SIG-M5 (cell line): ENCODE data around the gene ARHGAP9.

Source experiments
- DNase-seq: peaks from one replicate; lab custom pipeline; 2025; lab: John Stamatoyannopoulos, UW

Gene ARHGAP9

DNA sequence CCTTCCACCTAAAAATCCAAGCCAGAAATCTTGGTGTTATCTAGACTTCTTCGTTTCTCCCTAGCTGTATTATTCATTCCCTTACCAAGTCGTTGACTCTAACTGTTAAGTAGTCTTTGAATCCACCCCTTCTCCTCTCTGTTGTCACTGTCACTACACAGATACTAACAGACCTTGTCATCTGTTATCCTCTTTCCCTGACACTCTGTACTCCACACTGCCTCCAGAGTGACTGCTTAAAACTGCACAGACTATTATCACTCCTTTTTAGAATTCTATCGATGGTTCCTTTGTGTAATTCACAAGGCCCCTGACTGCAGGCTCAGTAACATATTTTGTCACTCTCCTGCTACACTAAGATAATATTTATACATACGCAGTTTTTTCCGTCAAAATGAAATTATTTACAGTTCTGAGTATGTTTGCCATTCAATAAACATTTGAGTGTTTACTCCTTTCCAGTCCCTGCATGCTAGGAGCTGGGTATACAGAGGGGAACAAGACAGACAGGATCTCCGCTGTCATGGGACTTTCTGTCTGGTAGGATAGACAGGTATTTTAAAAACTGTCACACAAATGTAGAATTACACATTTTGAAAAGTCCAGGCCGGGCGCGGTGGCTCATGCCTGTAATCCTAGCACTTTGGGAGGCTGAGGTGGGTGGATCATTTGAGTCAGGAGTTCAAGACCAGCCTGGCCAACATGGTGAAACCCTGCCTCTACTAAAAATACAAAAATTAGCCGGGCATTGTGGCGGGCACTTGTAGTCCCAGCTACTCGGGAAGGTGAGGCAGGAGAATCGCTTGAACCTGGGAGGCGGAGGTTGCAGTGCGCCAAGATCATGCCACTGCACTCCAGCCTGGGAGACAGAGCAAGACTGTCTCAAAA, 12.0 kb upstream of the ARHGAP9 start:
- DNase-seq = no peak

DNA sequence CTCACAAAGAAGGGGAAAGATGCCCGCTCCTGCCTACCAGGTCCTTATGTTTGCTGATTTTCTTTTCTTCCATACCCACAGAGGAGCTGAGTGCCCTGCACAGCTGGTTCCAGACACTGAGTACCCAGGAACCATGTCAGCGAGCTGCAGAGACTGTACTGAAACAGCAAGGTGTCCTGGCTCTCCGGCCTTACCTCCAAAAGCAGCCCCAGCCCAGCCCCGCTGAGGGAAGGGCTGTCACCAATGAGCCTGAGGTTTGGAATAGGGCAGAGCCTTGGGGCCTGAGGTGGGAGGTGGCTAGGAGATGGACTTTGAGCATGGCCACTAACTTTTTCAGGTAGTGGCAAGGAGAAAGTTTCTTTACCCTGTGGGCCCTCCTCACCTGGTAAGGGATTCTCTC, 10.5 kb upstream of the ARHGAP9 start:
- DNase-seq = no peak

DNA sequence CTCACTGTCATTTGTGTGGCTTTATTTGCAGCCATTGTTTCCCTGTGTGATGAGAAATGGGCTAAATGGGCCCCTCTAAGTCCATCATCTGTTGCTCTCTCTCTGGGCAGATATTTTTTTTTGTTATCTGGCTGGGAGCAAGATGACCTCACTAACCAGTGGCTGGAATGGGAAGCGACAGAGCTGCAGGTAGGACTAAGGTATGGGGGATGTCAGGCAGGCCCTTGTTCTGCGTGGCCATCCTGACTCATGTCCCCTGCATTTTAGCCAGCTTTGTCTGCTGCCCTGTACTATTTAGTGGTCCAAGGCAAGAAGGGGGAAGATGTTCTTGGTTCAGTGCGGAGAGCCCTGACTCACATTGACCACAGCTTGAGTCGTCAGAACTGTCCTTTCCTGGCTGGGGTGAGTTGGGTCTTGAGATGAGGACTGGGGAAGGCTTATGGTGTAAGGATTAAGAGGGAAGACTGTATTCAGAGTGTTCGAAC, 9.5 kb upstream of the ARHGAP9 start:
- DNase-seq = no peak

DNA sequence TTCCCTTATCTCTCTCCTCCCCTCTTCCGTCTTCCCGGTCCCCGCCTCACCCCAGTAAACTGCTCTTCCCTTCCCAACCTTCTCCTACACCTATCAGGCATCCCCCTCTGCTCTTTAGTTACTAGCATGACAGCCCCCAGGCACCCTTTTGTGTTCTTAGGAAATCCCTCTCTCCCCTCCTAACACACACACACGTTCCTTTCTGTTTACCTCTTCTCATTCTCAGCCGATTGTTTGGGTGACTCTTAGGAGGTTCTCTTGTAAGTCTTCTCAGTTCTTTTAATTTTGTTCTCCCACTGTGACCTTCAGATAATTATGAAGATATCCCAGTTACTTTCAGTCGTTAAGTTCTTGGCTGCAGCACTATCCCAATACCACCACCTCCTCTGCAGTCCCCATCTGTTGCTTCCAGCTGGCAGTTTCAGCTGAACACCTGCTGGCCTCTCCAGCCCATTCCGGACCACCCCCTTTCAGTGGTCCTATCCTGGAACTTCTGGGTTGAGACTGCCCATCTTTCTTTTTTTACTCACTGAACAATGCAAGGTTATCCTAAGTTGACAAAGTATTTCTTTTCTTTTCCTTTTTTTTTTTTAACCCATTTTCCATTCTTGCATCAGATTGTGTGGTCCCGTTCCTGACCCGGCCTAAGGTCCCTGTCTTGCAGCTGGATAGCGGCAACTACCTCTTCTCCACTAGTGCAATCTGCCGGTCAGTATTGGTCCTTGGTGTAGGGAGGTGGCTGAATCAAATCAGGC, 8.9 kb upstream of the ARHGAP9 start:
- no peak for DNase-seq

DNA sequence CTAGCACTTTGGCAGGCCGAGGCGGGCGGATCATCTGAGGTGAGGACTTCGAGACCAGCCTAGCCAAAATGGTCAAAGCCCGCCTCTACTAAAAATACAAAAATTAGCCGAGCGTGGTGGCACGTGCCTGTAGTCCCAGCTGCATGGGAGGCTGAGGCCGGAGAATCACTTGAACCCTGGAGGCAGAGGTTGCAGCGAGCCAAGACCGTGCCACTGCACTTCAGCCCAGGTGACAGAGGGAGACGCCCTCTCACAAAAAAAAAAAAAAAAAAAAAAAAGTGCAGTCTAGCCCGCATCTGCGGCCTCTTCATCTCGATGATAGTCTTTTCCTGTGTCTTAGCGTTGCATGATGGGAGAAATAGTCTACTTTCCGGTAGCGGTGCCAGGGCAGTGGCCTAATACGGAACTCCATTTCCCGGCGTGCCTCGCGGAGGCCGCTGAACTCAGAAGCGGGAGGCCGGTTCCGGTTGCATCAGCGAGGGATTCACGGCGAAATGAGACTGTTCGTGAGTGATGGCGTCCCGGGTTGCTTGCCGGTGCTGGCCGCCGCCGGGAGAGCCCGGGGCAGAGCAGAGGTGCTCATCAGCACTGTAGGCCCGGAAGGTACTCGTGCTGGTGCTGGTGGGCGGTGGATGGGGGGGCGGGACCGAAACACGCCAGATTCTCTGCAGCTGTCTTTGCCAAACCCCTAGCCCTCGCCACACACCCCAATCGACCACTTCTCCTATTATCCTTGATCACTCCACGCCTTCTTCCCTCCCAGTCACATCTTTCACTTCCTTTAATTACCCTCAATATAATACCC, 8.1 kb upstream of the ARHGAP9 start, which contains the start of gene MARS1:
TSS of gene MARS1 (plus strand) at position 472 of the 805 bp plus-strand sequence. CDS start at position 495, 23 bp downstream.
- DNase-seq = peak; percentile 94

DNA sequence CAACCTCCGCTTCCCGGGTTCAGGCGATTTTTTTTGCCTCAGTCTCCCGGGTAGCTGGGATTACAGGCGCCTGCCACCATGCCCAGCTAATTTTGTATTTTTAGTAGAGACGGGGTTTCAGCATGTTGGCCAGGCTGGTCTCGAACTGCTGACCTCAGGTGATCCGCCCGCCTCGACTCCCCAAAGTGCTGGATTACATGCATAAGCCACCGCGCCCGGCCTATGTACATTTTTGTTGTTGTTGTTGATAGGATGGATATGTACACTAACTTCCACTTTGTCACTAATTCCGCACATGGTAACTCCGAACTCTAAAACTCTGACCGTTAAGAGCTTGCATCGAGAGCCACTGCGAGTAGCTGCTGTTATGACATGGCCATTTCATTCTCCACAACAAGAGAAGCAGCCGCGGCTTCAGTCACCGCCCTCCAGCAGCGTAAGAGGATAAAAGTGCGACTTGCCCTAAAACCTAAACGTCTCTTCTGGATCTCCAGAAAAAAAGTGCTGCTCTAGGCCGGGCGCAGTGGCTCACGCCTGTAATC, 7.5 kb upstream of the ARHGAP9 start:
- DNase-seq = no peak

DNA sequence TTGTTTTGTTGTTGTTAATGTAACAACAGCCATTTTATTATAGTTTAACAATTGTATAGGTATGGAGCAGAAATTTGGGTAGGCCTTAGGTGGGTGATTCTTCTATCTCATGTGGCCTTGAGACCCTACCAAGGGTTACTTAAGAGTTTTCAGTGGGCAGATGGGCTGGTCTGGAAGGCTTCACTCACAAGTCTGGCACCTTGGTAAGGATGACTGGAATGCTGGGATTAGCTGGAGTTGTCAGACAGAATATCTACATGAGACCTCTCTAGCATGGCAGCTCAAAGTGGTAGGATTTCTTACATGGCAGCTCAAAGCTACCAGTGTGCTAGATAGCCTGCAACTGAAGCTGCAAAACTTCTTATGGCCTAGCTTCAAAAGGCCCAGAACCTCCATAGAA, 6.0 kb upstream of the ARHGAP9 start:
- no peak for DNase-seq

DNA sequence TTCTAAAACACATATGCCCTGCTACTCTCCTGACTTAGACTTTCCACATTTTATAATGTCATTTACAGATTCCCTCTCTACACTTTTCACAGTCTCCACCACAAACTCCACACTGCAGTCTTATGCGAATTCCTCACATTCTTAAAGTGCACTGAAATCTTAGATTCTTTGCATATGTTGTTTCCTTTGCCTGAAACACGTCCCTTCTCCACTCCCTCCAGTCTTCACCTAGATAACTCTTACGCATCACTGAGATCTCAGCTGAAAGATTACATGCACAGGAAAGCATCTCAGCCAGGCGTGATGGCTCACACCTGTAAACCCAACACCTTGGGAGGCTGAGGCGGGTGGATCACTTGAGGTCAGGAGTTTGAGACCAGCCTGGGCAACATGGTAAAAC, 3.8 kb upstream of the ARHGAP9 start:
- DNase-seq = no peak

DNA sequence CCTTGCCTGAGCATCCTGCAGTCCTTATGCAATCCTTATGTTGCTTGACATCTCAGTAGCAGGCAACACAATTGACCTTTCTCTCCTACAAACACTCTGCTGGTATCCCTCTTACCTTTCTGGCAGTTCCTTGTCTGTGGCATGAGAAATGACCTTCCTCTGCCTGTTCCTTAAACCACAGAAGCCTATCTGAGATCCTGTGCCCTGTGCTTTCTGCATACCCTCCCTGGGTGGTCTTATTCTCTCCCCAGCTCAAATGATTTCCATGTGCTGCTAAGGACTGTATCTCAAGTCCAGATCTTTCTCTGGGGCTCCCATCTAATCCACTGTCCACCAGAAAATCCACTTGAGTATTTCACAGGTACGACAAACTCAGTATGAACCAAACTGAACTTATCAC, 2.0 kb upstream of the ARHGAP9 start:
- no peak for DNase-seq

DNA sequence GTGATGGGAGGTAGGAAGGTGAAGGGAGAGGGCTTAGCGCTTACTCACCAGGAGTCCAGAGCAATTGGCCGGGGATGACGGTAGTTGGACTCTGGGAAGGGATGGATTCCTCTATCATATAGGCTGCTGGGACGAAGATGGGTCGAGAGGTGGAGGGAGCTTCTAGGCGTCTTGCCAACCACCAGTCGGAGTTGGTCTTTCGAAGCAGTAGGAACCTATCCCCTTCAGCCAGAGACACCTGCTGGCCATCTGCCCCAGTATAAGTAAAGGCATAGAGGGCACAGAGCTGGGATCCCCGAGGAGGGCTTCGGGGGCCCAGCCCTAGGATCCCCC, 657 bp downstream of the ARHGAP9 start:
- no peak for DNase-seq

DNA sequence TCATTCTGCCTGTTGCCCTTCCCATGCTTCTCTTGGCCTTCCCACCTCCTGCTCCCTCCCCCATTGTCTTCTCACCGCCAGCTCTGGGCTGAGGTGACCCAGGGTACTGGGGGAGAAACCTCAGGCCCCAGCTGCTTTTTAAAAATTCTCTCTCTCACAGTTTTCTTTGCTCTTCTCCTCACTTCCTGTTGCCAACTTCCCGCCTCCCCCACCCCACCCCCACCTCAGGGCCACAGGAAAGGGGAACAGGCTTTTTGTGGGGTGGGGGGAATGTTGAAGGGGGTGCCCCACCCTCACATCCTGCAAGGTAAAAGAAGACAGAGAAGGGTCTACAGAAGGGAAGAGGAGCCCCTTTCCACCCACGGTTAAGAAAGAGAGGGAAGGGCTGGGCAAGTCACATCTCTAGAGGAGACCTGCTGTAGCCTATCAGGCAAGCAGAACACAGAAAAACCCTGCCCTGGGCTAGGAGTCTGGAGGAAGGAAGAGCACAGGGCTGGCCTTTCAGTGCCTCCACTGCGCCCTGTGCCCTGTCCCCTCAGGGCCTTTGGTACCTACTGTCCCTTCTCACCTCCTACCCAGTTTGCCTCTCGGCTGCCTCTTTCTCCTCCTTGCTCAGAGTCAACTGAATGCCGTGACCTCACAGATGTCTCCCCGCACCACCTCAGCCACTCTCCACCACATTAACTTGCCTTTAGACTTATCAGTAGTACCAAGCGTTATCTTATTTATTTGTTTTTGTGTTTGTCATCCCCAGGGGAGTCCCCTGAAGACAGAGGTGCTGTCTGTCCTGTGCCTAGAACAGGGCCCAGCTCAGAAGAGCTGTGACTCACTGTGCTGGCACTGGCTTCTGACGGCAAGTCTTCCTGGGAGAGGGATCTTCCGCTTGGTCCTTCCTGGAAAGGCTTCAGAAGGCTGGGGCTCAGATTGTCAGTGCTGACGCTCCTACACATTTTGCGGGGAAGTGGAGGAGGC, 1.7 kb downstream of the ARHGAP9 start:
- no peak for DNase-seq

DNA sequence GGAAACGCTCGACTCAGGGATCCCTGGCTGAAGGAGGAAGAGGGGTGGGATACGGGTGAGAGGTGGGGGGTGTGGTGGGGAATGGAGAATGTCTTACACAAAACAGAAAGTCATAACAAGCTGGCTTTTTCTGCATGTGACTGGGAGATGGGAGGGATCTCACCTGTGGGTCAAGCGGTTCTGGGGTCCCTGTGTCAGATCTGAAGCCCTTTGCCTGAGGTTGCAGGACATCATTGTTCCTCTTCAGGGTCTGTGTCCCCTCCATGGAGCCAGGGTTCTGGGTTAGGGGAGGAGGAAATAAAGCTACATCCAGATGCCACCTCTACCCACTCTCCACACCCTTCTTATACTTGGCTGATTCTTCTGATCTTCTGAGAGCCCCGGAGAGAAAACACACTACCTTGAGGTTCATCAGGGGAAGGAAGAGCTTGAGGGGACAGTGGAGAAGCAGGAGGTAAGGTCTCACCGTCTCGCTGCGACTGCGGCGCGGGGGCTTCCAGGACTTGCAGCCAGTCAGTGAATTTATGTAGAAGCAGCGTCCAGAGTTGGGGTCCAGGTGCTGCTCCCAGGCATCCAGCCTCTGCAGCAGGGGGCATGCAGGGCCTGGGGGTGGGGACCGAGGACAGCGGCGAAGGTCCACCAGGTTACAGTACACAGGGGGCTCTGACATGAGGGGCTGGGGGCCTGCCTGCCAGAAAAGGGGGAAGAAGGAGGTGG, 2.5 kb downstream of the ARHGAP9 start:
- no peak for DNase-seq

DNA sequence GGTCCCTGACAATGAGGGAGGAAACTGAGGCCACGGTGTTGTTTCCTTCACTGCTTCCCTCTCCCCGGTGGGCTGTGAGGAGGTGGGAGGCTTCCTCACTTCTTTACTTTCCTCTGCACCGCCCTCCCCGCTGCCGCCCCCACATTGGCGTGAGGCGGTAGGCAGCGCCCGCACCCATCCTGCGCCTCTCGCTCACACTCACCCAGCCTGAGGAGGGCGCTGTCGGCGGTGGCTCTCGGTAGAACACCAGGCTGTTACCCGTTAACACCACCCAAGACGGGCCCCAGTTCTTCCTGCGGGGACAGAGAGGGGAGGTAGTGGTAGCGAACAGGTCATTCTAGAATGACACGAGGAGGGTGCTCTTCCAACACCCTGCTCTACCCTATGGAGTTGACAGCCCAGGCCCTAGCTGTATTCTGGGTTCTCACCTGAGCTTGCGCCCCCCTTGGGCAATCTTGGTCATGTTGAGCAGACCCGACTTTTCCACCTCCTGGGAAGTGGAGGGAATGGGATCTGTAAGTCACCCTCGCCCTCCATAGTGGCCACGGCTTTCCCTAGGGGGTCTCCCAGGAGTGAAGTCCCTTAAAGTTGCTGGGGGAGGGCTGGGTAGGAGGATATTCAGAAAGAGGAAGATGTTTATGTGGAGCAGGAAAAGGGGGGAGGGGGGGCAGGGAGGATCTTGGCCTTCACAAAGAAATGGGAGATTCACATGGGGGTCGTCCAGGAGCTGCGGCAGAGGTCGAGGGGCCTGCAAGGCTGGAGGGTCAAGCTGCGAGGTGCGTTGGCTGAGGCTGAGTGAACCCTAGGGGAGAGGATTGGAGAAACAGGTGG, 3.3 kb downstream of the ARHGAP9 start:
- DNase-seq = no peak

DNA sequence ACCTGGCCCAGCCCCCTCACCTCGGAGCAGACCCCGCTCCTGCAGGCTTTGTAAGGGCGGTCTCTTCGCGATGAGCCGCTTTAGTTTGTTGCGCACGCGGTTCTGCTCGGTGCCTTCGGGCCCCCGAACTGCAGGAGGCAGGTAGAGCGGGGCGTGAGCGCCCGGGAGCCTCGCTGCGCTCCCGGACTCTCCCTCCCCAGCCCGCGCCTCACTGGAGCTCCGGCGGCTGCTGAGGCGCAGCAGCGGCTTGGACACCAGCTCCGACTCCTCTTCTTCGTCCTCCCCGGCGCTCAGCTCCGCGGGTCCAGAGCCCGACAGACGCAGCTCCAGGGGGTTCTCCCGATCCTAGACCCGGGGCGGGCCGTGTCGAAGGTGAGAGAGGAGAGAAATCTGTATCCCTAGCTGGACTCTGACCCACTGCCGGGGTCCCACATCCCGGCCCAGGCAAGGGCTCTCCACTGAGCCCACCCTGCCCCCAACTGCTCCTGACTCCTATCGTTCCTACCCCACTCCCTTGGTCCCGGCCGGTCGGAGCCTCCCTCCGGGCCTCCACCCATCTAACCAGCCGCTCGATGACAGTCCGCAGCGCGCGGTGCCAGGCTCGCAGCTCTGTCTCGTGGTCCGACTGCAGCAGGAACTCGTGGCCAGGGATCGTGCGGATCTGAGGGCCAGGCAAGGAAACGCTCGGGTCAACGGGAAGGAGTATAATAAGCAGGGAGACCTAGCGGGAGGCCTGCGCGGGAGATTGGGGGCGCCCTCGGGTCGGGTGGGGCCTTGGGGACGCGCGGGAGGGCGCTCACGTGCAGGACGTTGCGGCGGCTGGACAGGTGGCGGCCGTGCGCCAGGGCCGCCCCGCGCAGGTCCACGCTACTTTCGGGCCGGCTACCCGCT, 4.2 kb downstream of the ARHGAP9 start:
- DNase-seq = no peak

DNA sequence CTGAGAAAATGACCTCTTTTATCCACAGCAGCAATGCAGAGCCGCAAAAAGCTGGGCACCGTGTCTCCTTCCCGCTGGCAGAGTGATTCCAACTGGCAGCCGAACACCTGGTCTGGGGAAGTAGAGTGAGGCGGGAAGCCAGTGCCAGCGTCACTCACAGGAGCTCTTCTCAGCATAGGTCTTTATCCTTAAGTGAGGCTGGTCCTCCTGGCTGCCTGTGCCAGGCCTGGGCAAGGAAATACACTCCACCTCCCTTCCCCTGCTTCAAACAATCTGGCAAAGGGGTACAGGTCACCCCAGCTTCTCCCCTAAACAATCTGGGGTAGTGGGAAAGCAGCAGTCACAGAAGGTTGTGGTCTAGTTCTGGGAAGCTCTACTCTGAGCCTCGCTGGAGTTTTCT, 4.8 kb downstream of the ARHGAP9 start:
- DNase-seq = no peak

DNA sequence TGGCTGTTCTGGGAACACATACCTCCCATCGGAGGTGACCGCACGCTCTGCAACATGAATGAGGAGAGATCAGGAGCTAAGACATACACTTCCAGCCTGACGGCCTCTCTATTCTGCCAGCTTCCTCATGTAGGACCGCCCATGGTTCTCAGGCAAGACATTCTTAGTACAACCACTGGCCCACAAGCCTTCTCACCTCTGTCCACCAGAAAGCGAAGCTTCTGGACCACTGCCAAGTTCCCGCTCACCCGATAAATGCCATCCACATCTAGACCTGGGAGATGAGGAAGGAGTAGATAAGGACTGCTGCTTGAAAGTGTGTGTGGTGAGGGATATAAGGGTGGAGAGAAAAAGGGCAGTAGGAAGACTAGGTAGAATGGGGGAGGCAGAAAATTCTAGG, 5.2 kb downstream of the ARHGAP9 start:
- DNase-seq = no peak

DNA sequence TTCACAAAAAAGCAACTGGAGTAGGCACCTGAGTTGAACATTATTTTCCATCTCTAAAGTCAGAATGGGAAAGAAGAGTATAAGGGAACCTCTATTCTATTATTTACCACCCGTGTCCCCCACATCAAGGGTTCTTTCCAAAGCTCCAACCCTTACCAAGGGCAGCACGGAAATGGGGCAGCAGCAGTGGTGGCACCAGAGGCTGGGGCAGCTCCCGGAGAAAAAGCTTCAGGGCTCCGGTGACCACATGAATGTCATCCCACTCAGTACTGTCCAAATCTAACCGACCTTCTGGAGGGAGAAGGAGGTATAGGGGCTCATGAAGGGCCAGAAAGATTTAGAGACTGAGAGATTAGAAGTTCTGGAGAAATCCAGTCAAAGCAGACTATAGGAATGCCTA, 5.8 kb downstream of the ARHGAP9 start:
- DNase-seq = no peak

DNA sequence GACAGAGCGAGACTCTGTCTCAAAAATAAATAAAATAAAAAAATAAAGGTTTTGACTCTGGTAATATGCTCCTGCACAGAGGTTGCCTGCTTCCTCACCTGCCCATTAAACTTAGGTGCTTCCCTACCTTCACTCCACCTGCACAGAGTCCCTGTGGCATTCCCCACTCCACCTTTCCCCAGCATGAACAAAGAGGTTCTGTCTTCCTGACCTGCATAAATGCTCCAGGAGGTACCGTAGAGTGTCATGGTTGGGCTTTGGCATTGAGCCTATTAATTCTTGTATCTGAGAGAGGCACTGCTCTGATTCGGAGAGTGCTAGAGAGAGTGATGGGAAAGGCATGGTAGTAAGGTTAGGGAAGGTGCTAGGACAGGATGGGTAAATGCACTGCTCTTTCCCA, 6.3 kb downstream of the ARHGAP9 start:
- DNase-seq = no peak
